HG02588 (cell line): ENCODE data around the gene RAPGEF4.

Source experiments
- ATAC-seq: cut with Tn5 transposase; IDR thresholded peaks from one replicate; pipeline ENCODE4 v1.9.1; 2021; ENCODE audit warnings: mild to moderate bottlenecking, moderate library complexity; ENCODE audit not compliant: unreplicated experiment

RAPGEF4 gene

GRCh38 chr2:172856606-172857005 lies 121.0 kb downstream of the RAPGEF4 start:
- ATAC-seq, result no peak

GRCh38 chr2:172858473-172858745 lies 122.8 kb downstream of the RAPGEF4 start:
- ATAC-seq, result no peak

- no peak for ATAC-seq
These were observed 124.1 kb downstream of the RAPGEF4 start for GRCh38 chr2:172859581-172860335.

- ATAC-seq, result no peak
These were observed 124.7 kb downstream of the RAPGEF4 start for GRCh38 chr2:172860336-172860707.

GRCh38 chr2:172861098-172861497 lies 125.5 kb downstream of the RAPGEF4 start:
- ATAC-seq, result no peak

- ATAC-seq, result no peak
These were observed 126.2 kb downstream of the RAPGEF4 start for GRCh38 chr2:172861656-172862476.

- no peak for ATAC-seq
These were observed 127.7 kb downstream of the RAPGEF4 start for GRCh38 chr2:172863341-172863740.

GRCh38 chr2:172864182-172864581 lies 128.5 kb downstream of the RAPGEF4 start:
- no peak for ATAC-seq

GRCh38 chr2:172865422-172865821 lies 129.8 kb downstream of the RAPGEF4 start:
- ATAC-seq, result no peak

GRCh38 chr2:172869861-172870260 lies 134.2 kb downstream of the RAPGEF4 start:
- ATAC-seq, result no peak

- no peak for ATAC-seq
These were observed 134.8 kb downstream of the RAPGEF4 start for GRCh38 chr2:172870396-172870795.

- ATAC-seq, result no peak
These were observed 142.2 kb downstream of the RAPGEF4 start for GRCh38 chr2:172877826-172878225.

- ATAC-seq, result no peak
These were observed 142.6 kb downstream of the RAPGEF4 start for GRCh38 chr2:172878260-172878659.

GRCh38 chr2:172884336-172884735 lies 148.7 kb downstream of the RAPGEF4 start:
- no peak for ATAC-seq

- ATAC-seq, result no peak
These were observed 150.4 kb downstream of the RAPGEF4 start for GRCh38 chr2:172885996-172886395.

- no peak for ATAC-seq
These were observed 151.6 kb downstream of the RAPGEF4 start for GRCh38 chr2:172887280-172887679.

- no peak for ATAC-seq
These were observed 153.3 kb downstream of the RAPGEF4 start for GRCh38 chr2:172888714-172889669.

GRCh38 chr2:172889768-172890430 lies 154.3 kb downstream of the RAPGEF4 start:
- ATAC-seq, result no peak

GRCh38 chr2:172893111-172893510 lies 157.5 kb downstream of the RAPGEF4 start:
- no peak for ATAC-seq

GRCh38 chr2:172893671-172894070 lies 158.0 kb downstream of the RAPGEF4 start:
- no peak for ATAC-seq
